ENCODE data around the gene PLA2G4B. TPM values are rescaled to one million over a fixed set of nuclear protein-coding genes. Genes with fewer than 3 reads are reported as not detected.

PLA2G4B gene
- total RNA-seq, 1 donor from 2014 or later, result 3.4 TPM

- Histone ChIP-seq H3K4me3 (ENCODE audit: low read depth, low read length) (no peak overlapping the region), H3K27me3 (ENCODE audit: control insufficient read depth, insufficient read depth, low read length) (no peaks in the 10 kb centered on the region), H3K36me3 (ENCODE audit: control insufficient read depth, insufficient read depth, low read length) (peaks cover 3% of the 10 kb centered on the region)
- TF ChIP-seq, protein P1, sequence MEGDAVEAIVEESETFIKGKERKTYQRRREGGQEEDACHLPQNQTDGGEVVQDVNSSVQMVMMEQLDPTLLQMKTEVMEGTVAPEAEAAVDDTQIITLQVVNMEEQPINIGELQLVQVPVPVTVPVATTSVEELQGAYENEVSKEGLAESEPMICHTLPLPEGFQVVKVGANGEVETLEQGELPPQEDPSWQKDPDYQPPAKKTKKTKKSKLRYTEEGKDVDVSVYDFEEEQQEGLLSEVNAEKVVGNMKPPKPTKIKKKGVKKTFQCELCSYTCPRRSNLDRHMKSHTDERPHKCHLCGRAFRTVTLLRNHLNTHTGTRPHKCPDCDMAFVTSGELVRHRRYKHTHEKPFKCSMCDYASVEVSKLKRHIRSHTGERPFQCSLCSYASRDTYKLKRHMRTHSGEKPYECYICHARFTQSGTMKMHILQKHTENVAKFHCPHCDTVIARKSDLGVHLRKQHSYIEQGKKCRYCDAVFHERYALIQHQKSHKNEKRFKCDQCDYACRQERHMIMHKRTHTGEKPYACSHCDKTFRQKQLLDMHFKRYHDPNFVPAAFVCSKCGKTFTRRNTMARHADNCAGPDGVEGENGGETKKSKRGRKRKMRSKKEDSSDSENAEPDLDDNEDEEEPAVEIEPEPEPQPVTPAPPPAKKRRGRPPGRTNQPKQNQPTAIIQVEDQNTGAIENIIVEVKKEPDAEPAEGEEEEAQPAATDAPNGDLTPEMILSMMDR (IDR thresholded peaks at IDR 0.05; ENCODE audit: insufficient read depth, low read length, poor library complexity, severe bottlenecking), result no peak
- DNase-seq (ENCODE audit: low read depth), result no peak
Measured at GRCh38 chr15:41798607-41799487, 39.8 kb upstream of the PLA2G4B start.

DNA sequence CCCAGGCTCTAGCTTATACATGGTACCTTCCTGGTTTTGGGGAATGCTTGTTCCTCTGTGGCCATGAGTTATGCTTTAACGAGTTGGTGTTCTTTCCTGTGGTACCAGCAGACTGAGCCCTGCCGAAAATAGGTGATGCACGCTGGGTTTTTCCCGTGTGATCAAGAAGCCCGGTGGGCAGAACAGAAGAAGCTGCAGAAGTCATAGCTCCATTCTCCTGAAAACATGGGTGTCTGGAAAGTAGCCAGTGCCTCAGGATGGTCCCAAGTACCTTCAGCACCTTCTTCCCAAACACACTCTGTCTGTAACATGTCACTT is 39.2 kb upstream of the PLA2G4B start:
- peaks cover 3% of the 10 kb centered on the region for H3K36me3 ChIP-seq (ENCODE audit: control insufficient read depth, insufficient read depth, low read length)
- DNase-seq (ENCODE audit: low read depth), result no peak
- no peaks in the 10 kb centered on the region for H3K27me3 ChIP-seq (ENCODE audit: control insufficient read depth, insufficient read depth, low read length)
- H3K4me3 ChIP-seq (ENCODE audit: low read depth, low read length), result no peak overlapping the region
- TF ChIP-seq, protein P1 (IDR thresholded peaks at IDR 0.05; ENCODE audit: insufficient read depth, low read length, poor library complexity, severe bottlenecking), result no peak

GRCh38 chr15:41801185-41801584 is 37.5 kb upstream of the PLA2G4B start:
- H3K27me3 ChIP-seq (ENCODE audit: control insufficient read depth, insufficient read depth, low read length), result no peaks in the 10 kb centered on the region
- TF ChIP-seq, protein P1 (IDR thresholded peaks at IDR 0.05; ENCODE audit: insufficient read depth, low read length, poor library complexity, severe bottlenecking), result no peak
- DNase-seq (ENCODE audit: low read depth), result no peak
- peaks cover 3% of the 10 kb centered on the region for H3K36me3 ChIP-seq (ENCODE audit: control insufficient read depth, insufficient read depth, low read length)
- H3K4me3 ChIP-seq (ENCODE audit: low read depth, low read length), result no peak overlapping the region

DNA sequence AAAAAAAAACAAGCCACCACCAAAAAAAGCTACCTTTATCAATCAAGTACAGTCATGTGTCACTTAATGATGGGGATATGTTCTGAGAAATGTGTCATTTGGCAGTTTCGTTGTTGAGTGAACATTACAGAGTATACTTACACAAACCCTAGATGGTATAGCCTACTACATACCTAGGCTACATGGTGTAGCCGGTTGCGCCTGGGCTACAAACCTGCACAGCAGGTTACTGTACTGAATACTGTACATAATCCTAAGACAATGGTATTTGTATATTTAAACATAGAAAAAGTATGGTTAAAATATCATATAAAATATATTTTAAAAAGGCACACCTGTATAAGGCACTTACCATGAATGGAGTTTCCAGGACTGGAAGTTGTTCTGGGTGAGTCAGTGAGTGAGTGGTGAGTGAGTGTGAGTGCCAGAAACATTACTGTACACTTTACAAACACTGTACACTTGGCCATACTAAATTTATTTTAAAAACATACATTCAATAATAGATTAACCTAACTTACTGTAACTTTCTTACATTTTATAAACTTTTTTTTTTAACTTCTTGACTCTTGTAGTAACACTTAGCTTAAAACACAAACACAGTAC is 36.7 kb upstream of the PLA2G4B start:
- peaks cover 3% of the 10 kb centered on the region for H3K36me3 ChIP-seq (ENCODE audit: control insufficient read depth, insufficient read depth, low read length)
- TF ChIP-seq, protein P1 (IDR thresholded peaks at IDR 0.05; ENCODE audit: insufficient read depth, low read length, poor library complexity, severe bottlenecking), result no peak
- no peak for DNase-seq (ENCODE audit: low read depth)
- no peak overlapping the region for H3K4me3 ChIP-seq (ENCODE audit: low read depth, low read length)
- no peaks in the 10 kb centered on the region for H3K27me3 ChIP-seq (ENCODE audit: control insufficient read depth, insufficient read depth, low read length)

GRCh38 chr15:41804361-41804760 is 34.3 kb upstream of the PLA2G4B start:
- TF ChIP-seq, protein P1 (IDR thresholded peaks at IDR 0.05; ENCODE audit: insufficient read depth, low read length, poor library complexity, severe bottlenecking), result no peak
- H3K4me3 ChIP-seq (ENCODE audit: low read depth, low read length), result no peak overlapping the region
- DNase-seq (ENCODE audit: low read depth), result no peak
- H3K36me3 ChIP-seq (ENCODE audit: control insufficient read depth, insufficient read depth, low read length), result peaks cover 3% of the 10 kb centered on the region
- no peaks in the 10 kb centered on the region for H3K27me3 ChIP-seq (ENCODE audit: control insufficient read depth, insufficient read depth, low read length)
